Measurements from ENCODE around the gene WFIKKN1. TPM values are rescaled to one million over a fixed set of nuclear protein-coding genes. Genes with fewer than 3 reads are reported as not detected.

The WFIKKN1 gene
- total RNA-seq, 4 donors from 2014 or later, result 2.5 to 6.2 (median 3.8) TPM

GRCh38 chr16:667780-668518 lies 37.2 kb downstream of the WFIKKN1 start, which contains the start of gene RHOT2:
RHOT2 (plus strand) TSS chr16:668132; CDS start chr16:668200, 68 bp downstream.
- peaks cover 3 to 18% (median 9%) of the 10 kb centered on the region in 4 donors for H3K4me1 ChIP-seq
- DNase-seq, result peak; percentile 92 to 97 (median 97)
- no peaks in the 10 kb centered on the region for H3K9me3 ChIP-seq
- TF ChIP-seq CTCF (IDR thresholded peaks at IDR 0.05) (peak; percentile 91 to 98 (median 96)), POLR2A (IDR thresholded peaks at IDR 0.05) (peak in 1 of 2 donors; percentile 76)
- peaks cover 0 to 37% (median 0%) of the 10 kb centered on the region in 3 donors for H3K36me3 ChIP-seq
- H3K27ac ChIP-seq, result peak within 1 kb of the TSS; percentile 83 to 93 (median 86)
- H3K27me3 ChIP-seq, result no peaks in the 10 kb centered on the region
- H3K4me3 ChIP-seq, result peak within 1 kb of the TSS; percentile 82 to 99 (median 90)

GRCh38 chr16:668519-669171 lies 37.9 kb downstream of the WFIKKN1 start:
- TF ChIP-seq POLR2A (IDR thresholded peaks at IDR 0.05) (no peak), CTCF (IDR thresholded peaks at IDR 0.05) (no peak)
- H3K36me3 ChIP-seq, result peaks cover 0 to 44% (median 0%) of the 10 kb centered on the region in 3 donors

GRCh38 chr16:669666-670065 lies 38.9 kb downstream of the WFIKKN1 start:
- peaks cover 0 to 50% (median 0%) of the 10 kb centered on the region in 3 donors for H3K36me3 ChIP-seq
- TF ChIP-seq POLR2A (IDR thresholded peaks at IDR 0.05), result no peak
- TF ChIP-seq CTCF (IDR thresholded peaks at IDR 0.05), result no peak
- no peaks in the 10 kb centered on the region for H3K9me3 ChIP-seq
- no peak overlapping the region for H3K27ac ChIP-seq
- H3K4me3 ChIP-seq, result no peak overlapping the region
- no peaks in the 10 kb centered on the region for H3K27me3 ChIP-seq
- peaks cover 3 to 22% (median 9%) of the 10 kb centered on the region in 4 donors for H3K4me1 ChIP-seq
- no peak for DNase-seq

More at GRCh38 chr16:668519-669171, 37.9 kb downstream of the WFIKKN1 start:
- no peaks in the 10 kb centered on the region for H3K9me3 ChIP-seq
- H3K4me3 ChIP-seq, result peak overlapping the region; percentile 82 to 99 (median 90)
- H3K27ac ChIP-seq, result peak overlapping the region; percentile 83 to 93 (median 86)
- DNase-seq, result no peak
- no peaks in the 10 kb centered on the region for H3K27me3 ChIP-seq
- H3K4me1 ChIP-seq, result peaks cover 3 to 18% (median 9%) of the 10 kb centered on the region in 4 donors

GRCh38 chr16:670485-671352 lies 39.9 kb downstream of the WFIKKN1 start:
- H3K36me3 ChIP-seq, result peaks cover 0 to 50% (median 0%) of the 10 kb centered on the region in 3 donors
- peaks cover 5 to 31% (median 16%) of the 10 kb centered on the region in 4 donors for H3K4me1 ChIP-seq
- no peaks in the 10 kb centered on the region for H3K9me3 ChIP-seq
- H3K27ac ChIP-seq, result no peak overlapping the region
- DNase-seq, result no peak
- no peak for TF ChIP-seq POLR2A (IDR thresholded peaks at IDR 0.05)
- no peak for TF ChIP-seq CTCF (IDR thresholded peaks at IDR 0.05)
- no peaks in the 10 kb centered on the region for H3K27me3 ChIP-seq
- no peak overlapping the region for H3K4me3 ChIP-seq
